Activated CD8-positive, alpha-beta T cell treated with anti-CD3 and anti-CD28 coated beads, Interleukin-2, amount 10 ng/mL, durations not matched to agents 7 days and 5 days (primary cell): ENCODE results near the gene TMEM184B. TPM values are rescaled to one million over a fixed set of nuclear protein-coding genes. Genes with fewer than 3 reads are reported as not detected.
"Not testable (repeated sequence)": the region's sequence is repeated elsewhere in the genome, so short reads cannot be mapped to it uniquely, and the experiment has no call there.

ENCODE experiments used
- ATAC-seq: fragments of 150-1000 bp; cut with Tn5 transposase; one replicate; pipeline ENCODE4 v1.10.0; 2021; ENCODE audit warnings: moderate library complexity
- CTCF ChIA-PET: fragments of 350-600 bp; sonication (Branson Sonifier 250); formaldehyde crosslinking; loops from one replicate; lab custom pipeline; 2021; ENCODE audit warnings: antibody characterized with exemption; lab: Charles Lee
- POLR2A ChIA-PET: fragments of 350-600 bp; sonication (Branson Sonifier 250); formaldehyde crosslinking; loops from one replicate; lab custom pipeline; 2021; ENCODE audit warnings: antibody characterized with exemption; lab: Charles Lee
- DNase-seq: peaks from one replicate; pipeline ENCODE4 v3.0.0-alpha.2; 2020
- H3K27ac Mint-ChIP-seq: one replicate; pipeline ENCODE4 v1.8.0; 2021; ENCODE audit warnings: mild to moderate bottlenecking, mixed read lengths
- H3K27me3 Mint-ChIP-seq: one replicate; pipeline ENCODE4 v1.8.0; 2021; ENCODE audit warnings: low read depth, mixed read lengths
- H3K36me3 Mint-ChIP-seq: one replicate; pipeline ENCODE4 v1.8.0; 2021; ENCODE audit warnings: low read depth, mixed read lengths
- H3K4me1 Mint-ChIP-seq: one replicate; pipeline ENCODE4 v1.8.0; 2021; ENCODE audit warnings: low read depth, mixed read lengths
- H3K4me3 Mint-ChIP-seq: one replicate; pipeline ENCODE4 v1.8.0; 2021; ENCODE audit warnings: mild to moderate bottlenecking, mixed read lengths
- H3K9me3 Mint-ChIP-seq: one replicate; pipeline ENCODE4 v1.8.0; 2022; ENCODE audit warnings: mixed read lengths; ENCODE audit not compliant: insufficient read depth
- total RNA-seq, 2 experiments: library from RNA; stranded (reverse); gene quantifications; one replicate each; pipeline ENCODE4 v1.2.3, GENCODE V29; 2021

Gene TMEM184B
- total RNA-seq, 2 experiments from 2014 or later = 30.8 to 31.4 TPM

DNA sequence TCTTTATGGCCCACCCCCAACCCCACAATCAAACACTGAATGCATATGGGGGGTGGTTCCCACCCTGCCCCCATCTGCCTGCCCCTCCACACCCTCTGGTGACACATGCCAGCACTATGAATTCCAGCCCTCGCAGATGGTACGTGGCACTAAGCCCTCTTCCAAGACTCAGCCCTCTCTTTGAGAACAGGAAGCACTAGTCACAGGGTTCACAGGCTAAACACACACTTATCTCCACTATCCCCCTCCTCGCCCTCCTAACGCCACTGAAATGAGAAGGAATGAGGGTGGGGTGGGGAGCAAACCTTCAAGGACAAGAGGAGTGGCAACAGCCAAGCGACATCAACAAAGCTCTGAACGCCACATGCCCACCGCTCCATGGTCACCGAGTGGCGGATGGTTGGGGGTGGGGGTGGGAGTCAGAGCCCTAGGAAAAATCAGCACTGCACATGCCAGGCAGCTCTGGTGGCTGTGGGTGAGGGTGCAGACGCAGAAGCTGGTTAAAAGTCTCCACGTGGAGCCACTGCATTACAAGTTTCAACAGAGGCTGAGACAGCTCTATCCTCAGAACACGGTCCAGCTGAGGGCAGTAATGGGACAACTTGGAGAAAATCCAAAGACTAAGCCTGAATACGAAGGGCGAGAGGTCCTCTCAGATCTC lies 33.6 kb downstream of the TMEM184B start:
- ATAC-seq (no peak), DNase-seq (no peak)
- no peak overlapping the region for H3K27ac Mint-ChIP-seq
- POLR2A ChIA-PET = no interaction called here
- no peaks in the 10 kb centered on the region for H3K27me3 Mint-ChIP-seq
- peaks cover 3% of the 10 kb centered on the region for H3K4me1 Mint-ChIP-seq
- no peak overlapping the region for H3K4me3 Mint-ChIP-seq
- CTCF ChIA-PET = interaction anchor here (2.8 kb wide), 1 partner anchor 187 kb away, joined by 7 read pairs; no protein-coding TSS in a partner anchor
- H3K36me3 Mint-ChIP-seq = no peaks in the 10 kb centered on the region
- H3K9me3 Mint-ChIP-seq = no peaks in the 10 kb centered on the region

DNA sequence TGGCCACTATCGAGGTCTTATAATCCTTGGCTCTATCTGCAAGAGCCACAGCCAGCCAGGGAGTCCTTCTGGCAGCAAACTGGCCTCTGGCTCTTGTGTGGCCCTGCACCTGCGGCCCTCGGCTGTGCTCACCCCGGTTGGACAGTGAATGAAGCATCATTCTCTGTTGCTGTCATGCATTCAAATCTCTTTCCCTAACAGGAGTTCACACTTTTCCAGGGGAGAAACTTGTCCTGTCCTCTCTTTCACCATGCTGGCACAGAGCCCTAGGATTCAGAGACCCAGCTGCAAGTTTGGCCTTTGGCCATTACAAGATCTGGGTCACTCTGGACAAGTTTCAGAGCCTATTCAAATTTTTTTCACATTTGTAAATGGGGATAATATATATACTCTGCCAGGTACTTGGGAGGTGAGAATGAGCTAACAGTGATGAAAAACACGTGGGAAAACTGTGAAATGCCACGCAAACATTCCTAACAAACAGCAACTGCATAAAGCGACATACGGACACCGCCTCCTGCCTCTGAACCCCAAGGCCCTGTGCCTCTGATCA lies 34.2 kb downstream of the TMEM184B start:
- Mint-ChIP-seq H3K9me3 (no peaks in the 10 kb centered on the region), H3K27ac (no peak overlapping the region), H3K36me3 (no peaks in the 10 kb centered on the region), H3K27me3 (no peaks in the 10 kb centered on the region), H3K4me1 (no peaks in the 10 kb centered on the region), H3K4me3 (no peak overlapping the region)
- ATAC-seq (no peak), DNase-seq (no peak)
- CTCF ChIA-PET = interaction anchor here (2.8 kb wide), 1 partner anchor 186 kb away, joined by 7 read pairs; no protein-coding TSS in a partner anchor
- POLR2A ChIA-PET = no interaction called here

DNA sequence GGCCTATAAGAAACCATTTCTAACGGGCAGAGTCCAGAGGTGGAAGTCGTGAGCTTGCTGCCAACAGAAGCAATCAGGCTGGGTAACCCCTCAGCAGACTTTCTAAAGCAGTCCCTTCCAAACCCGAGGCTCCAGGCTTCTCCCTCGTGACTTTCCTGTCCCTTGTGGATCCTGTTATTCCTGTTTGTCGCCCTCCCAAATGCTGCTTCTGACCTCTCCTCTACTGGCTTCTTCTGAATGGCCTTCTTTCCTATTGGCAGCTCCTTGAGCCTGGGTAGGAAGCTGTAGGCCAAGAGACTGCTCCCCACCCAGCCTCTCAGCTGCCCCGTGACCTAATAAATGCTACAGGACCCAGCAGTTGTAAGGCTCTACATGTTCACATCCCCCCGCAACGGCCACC lies 36.0 kb downstream of the TMEM184B start:
- Mint-ChIP-seq H3K27me3 (no peaks in the 10 kb centered on the region), H3K4me1 (no peaks in the 10 kb centered on the region), H3K4me3 (no peak overlapping the region), H3K9me3 (no peaks in the 10 kb centered on the region), H3K36me3 (no peaks in the 10 kb centered on the region), H3K27ac (no peak overlapping the region)
- ChIA-PET POLR2A (no interaction called here), CTCF (interaction anchor here (2.8 kb wide), 1 partner anchor 185 kb away, joined by 7 read pairs; no protein-coding TSS in a partner anchor)
- DNase-seq = no peak
- no peak for ATAC-seq

DNA sequence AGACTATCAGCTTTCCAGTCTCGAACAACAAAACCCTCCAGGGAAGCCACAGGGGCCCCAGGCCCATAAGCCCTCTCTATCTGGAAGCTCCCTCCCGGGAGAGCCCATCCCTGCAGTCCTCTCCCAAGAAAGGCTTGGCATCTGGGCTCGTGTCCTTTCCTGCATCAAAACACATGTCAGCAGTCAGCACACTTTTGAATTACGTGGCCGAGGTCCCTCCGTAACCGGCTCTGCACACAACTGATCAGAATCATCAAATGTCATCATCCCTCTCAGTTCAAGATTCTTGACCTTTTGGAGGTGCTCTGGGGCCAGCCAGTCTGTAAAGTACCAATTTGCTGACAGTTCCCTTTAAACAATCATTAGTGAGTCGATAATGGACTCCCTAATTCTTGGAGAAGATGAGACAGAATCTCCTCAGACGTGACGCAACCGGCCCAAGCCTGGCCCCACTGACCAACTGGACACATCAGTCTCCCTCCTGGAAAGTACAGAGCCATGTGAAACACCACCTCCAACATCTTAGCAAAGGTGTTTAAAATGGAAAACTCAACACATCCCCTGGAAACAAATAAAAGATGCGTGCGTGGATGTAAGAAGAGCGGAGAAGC lies 37.5 kb downstream of the TMEM184B start:
- no peak overlapping the region for H3K4me3 Mint-ChIP-seq
- no peak for DNase-seq
- no peaks in the 10 kb centered on the region for H3K9me3 Mint-ChIP-seq
- POLR2A ChIA-PET = no interaction called here
- H3K4me1 Mint-ChIP-seq = peaks cover 3% of the 10 kb centered on the region
- peak overlapping the region; percentile 10 for H3K27ac Mint-ChIP-seq
- ATAC-seq = no peak
- CTCF ChIA-PET = no interaction called here
- H3K36me3 Mint-ChIP-seq = peaks cover 6% of the 10 kb centered on the region
- no peaks in the 10 kb centered on the region for H3K27me3 Mint-ChIP-seq

DNA sequence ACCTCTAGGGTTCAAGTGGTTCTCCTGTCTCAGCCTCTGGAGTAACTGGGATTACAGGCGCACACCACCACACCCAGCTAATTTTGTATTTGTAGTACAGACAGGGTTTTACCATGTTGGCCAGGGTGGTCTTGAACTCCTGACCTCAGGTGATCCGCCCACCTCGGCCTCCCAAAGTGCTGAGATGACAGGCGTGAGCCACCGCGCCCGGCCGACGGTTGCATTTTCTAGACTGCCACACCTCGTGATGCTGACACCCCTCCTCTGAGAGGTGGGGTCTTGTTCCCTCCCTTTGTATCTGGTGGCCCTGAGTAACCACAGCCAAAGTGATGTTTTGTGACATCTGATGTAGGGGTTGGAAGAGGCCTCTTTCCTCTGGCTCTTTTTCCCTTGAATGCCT lies 39.0 kb downstream of the TMEM184B start:
- H3K4me3 Mint-ChIP-seq, POLR2A ChIA-PET, DNase-seq, H3K27ac Mint-ChIP-seq, ATAC-seq, H3K27me3 Mint-ChIP-seq, H3K9me3 Mint-ChIP-seq, CTCF ChIA-PET: not testable (repeated sequence)
- Mint-ChIP-seq H3K36me3 (peaks cover 10% of the 10 kb centered on the region), H3K4me1 (peaks cover 10% of the 10 kb centered on the region)

DNA sequence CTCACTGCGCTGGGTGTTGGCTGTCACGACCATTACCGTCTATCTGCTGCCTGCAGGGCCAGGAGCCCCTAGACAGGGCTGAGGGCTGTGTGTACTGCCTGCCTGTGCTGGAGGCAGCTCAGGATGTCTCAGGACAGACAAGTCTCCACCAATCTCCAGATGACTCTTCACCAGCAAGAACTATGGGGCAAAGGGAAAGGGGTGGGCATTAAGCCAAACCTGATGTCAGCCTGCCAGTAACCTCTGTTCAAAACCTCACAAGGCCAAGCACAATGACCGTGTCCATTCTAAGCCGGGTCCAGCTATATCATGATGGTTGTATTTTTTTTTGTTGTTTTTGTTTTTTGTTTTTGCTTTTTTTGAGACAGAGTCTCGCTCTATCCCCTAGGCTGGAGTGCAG lies 39.4 kb downstream of the TMEM184B start:
- Mint-ChIP-seq H3K27me3 (no peaks in the 10 kb centered on the region), H3K27ac (no peak overlapping the region), H3K4me3 (no peak overlapping the region), H3K36me3 (peaks cover 10% of the 10 kb centered on the region), H3K9me3 (no peaks in the 10 kb centered on the region), H3K4me1 (peaks cover 13% of the 10 kb centered on the region)
- POLR2A ChIA-PET = no interaction called here
- ATAC-seq = no peak
- no peak for DNase-seq
- CTCF ChIA-PET = no interaction called here

DNA sequence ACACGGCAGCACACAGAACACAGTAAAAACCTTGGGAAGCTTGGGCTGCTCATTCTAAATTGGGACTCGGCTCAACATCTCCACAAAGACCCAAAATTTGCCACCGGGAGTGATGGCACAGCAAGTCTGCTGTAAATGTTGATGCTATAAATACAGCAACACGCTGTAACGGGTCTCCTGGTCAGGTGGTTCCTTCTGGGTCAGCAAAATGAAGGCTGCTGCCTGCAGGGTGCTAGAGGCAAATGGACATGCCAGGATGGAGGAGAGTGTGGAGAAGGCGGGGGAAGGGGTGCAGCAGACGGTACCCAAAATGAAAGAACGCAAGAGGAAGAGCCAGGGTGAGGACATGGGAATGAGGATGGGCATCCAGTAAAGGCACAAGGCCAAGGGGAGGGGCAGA lies 40.6 kb downstream of the TMEM184B start:
- peaks cover 13% of the 10 kb centered on the region for H3K4me1 Mint-ChIP-seq
- no peak overlapping the region for H3K4me3 Mint-ChIP-seq
- no peak for DNase-seq
- no peak overlapping the region for H3K27ac Mint-ChIP-seq
- ATAC-seq = no peak
- no peaks in the 10 kb centered on the region for H3K9me3 Mint-ChIP-seq
- POLR2A ChIA-PET = no interaction called here
- peaks cover 10% of the 10 kb centered on the region for H3K36me3 Mint-ChIP-seq
- CTCF ChIA-PET = interaction anchor here (4.5 kb wide), 1 partner anchor 179 kb away, joined by 32 read pairs; no protein-coding TSS in a partner anchor
- H3K27me3 Mint-ChIP-seq = no peaks in the 10 kb centered on the region

DNA sequence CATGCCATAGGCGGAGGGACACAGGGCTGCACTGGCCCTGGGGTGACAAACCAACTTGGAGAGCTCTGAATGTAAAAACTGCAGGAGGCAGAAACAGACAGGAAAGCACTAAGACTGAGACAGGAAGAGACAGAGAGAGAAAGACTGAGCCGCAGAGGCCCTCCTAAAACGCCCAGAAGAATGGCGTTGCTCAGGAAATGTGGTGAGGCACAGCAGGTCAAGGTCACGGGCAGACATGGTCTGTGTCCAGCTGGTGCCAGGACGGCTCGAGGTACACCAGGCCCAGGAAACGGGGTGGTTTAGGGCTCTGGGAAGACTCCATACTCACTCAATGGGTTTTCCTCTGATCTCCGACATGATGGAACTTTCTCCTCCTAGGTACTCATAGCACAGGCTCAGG lies 41.9 kb downstream of the TMEM184B start:
- Mint-ChIP-seq H3K36me3 (peaks cover 10% of the 10 kb centered on the region), H3K4me1 (peaks cover 13% of the 10 kb centered on the region), H3K27ac (no peak overlapping the region), H3K9me3 (no peaks in the 10 kb centered on the region), H3K27me3 (no peaks in the 10 kb centered on the region), H3K4me3 (no peak overlapping the region)
- ChIA-PET POLR2A (interaction anchor here (1.0 kb wide), 1 partner anchor 27 kb away, joined by 3 read pairs; no protein-coding TSS in a partner anchor), CTCF (interaction anchor here (0.7 to 4.5 kb wide), 10 partner anchors 9 to 181 kb away, joined by 3 to 32 read pairs (median 3); no protein-coding TSS in a partner anchor)
- DNase-seq = no peak
- ATAC-seq = no peak

DNA sequence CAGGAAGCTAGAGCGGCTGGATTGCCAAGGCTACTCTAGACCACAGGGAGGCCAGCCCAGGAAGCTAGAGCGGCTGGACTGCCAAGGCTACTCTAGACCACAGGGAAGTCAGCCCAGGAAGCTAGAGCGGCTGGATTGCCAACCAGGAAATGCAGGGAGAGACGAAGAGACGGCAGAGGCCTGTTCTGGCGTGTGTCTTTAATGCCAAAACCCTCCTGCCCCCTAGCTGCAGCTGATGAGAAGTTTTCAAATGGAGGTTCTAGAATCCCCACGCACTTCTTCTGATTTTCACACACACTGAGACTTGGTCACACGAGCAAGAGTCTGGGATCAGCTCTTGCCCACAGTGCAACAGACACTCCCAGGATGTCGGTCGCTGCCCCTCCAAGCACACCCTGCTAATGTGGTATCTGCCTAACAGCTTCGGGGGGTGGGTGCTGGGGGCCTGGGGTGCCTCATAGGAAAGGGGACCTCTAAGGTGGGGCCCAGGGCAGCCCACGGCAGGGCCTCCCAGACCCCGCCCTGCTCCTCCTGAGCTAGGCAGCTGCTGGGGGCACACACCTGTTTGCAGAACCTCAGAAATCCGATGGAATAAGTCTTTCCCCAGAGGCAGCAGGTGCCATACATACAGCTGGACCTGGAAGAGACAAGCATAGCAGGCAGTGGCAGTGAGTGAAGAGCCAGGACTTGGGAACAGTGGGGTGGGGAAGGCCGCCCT lies 42.5 kb downstream of the TMEM184B start:
- peaks cover 10% of the 10 kb centered on the region for H3K36me3 Mint-ChIP-seq
- H3K4me3 Mint-ChIP-seq = no peak overlapping the region
- H3K27ac Mint-ChIP-seq = no peak overlapping the region
- DNase-seq = peak; percentile 56
- ATAC-seq = peak; percentile 43
- POLR2A ChIA-PET = interaction anchor here (1.0 to 1.7 kb wide), 2 partner anchors 26 to 116 kb away, joined by 3 to 4 read pairs; no protein-coding TSS in a partner anchor
- CTCF ChIA-PET = interaction anchor here (0.7 to 4.5 kb wide), 16 partner anchors 10 to 203 kb away, joined by 3 to 32 read pairs (median 3); partner anchors contain the start of gene BAIAP2L2
- H3K9me3 Mint-ChIP-seq = no peaks in the 10 kb centered on the region
- H3K4me1 Mint-ChIP-seq = peaks cover 13% of the 10 kb centered on the region
- H3K27me3 Mint-ChIP-seq = no peaks in the 10 kb centered on the region

DNA sequence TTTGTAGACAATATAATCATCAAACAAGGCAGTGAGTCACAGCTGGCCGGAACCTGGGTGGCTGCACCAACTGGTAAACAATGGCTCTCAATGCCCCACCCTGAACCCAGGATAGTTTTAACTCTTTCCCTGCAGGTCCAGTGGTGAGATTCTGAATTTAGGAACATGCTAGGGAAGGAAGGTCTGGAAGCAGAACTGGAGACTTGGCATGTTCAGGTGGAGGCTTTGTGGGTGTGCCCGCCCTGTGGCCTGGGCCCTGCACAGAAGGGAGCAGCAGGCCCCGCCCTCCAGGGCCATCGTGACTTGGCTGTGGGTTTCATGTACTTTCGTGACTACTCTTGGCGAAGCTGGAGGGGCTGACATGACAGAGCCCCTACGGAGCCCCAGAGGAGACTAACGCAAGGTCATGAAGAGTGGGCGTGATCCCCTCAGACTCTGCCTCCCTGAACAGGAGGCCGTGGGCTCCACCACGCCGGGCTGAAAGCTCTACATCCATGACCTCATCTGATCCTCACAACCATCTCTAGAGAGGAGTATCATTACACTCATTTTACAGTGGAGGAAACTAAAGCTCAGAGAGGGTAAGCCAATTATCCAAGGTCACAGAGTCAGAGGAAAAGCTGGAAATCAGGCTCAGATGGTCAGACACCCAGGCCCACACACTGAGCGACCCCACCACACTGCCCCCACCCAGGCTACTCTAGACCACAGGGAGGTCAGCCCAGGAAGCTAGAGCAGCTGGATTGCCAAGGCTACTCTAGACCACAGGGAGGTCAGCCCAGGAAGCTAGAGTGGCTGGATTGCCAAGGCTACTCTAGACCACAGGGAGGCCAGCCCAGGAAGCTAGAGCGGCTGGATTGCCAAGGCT lies 43.7 kb downstream of the TMEM184B start:
- POLR2A ChIA-PET = interaction anchor here (1.7 kb wide), 1 partner anchor 114 kb away, joined by 4 read pairs; no protein-coding TSS in a partner anchor
- H3K27ac Mint-ChIP-seq = peak overlapping the region; percentile 48
- H3K27me3 Mint-ChIP-seq = no peaks in the 10 kb centered on the region
- no peaks in the 10 kb centered on the region for H3K9me3 Mint-ChIP-seq
- H3K36me3 Mint-ChIP-seq = peaks cover 10% of the 10 kb centered on the region
- peaks cover 13% of the 10 kb centered on the region for H3K4me1 Mint-ChIP-seq
- DNase-seq = no peak
- CTCF ChIA-PET = interaction anchor here (0.7 to 4.5 kb wide), 10 partner anchors 11 to 202 kb away, joined by 3 to 32 read pairs (median 4); partner anchors contain the start of gene BAIAP2L2
- H3K4me3 Mint-ChIP-seq = no peak overlapping the region
- ATAC-seq = no peak
